ENCODE measurements around the gene CCDC83. TPM values are rescaled to one million over a fixed set of nuclear protein-coding genes. Genes with fewer than 3 reads are reported as not detected.
A peak's percentile ranks its signal among the peaks of the same experiment; 100 is the strongest.
"Not testable (repeated sequence)": the region's sequence is repeated elsewhere in the genome, so short reads cannot be mapped to it uniquely, and the experiment has no call there.

Gene CCDC83
- total and polyA plus RNA-seq, 2 experiments from 2014 or later: not detected

GRCh38 chr11:85854212-85854556 lies 999 bp upstream of the CCDC83 start:
- peak overlapping the region; percentile 95 for H2AFZ ChIP-seq
- DNase-seq: no peak
- no peaks in the 10 kb centered on the region for H3K27me3 ChIP-seq (replicated peaks; ENCODE audit: insufficient read depth)
- H3K9ac ChIP-seq: peak overlapping the region; percentile 86
- peaks cover 7% of the 10 kb centered on the region for H3F3A ChIP-seq (ENCODE audit: insufficient read depth)
- peaks cover 12% of the 10 kb centered on the region for H3K4me1 ChIP-seq (ENCODE audit: insufficient read depth)
- no peaks in the 10 kb centered on the region for H4K20me1 ChIP-seq (ENCODE audit: insufficient read depth)
- peak overlapping the region; percentile 93 for H3K4me2 ChIP-seq (ENCODE audit: unreplicated experiment)
- no peak for TF ChIP-seq EZH2 (IDR thresholded peaks at IDR 0.05; ENCODE audit: insufficient read depth, poor library complexity, severe bottlenecking)
- TF ChIP-seq EZH2phosphoT487 (IDR thresholded peaks at IDR 0.05; ENCODE audit: insufficient read depth, low read depth): no peak
- H3K4me3 ChIP-seq: peak overlapping the region; percentile 77
- no peaks in the 10 kb centered on the region for H3K36me3 ChIP-seq (ENCODE audit: low read depth)
- no peaks in the 10 kb centered on the region for H3K9me3 ChIP-seq (ENCODE audit: low read depth)
- H3K79me2 ChIP-seq (ENCODE audit: insufficient read depth): no peaks in the 10 kb centered on the region
- H3K27ac ChIP-seq: peak overlapping the region; percentile 68
- 0 to 2% methylated on average over 7 of the region's 7 CpGs for WGBS, 2 experiments (ENCODE audit: low coverage in 1 of 2, low lambda C conversion rate in 2 of 2, missing lambda C conversion rate in 2 of 2)
- in situ Hi-C loops (cut with MboI): loop anchor here (25.0 kb wide), 1 partner anchor 358 kb away; no protein-coding TSS in a partner anchor
- no peaks in the 10 kb centered on the region for H3K9me2 ChIP-seq (ENCODE audit: insufficient read depth)

GRCh38 chr11:85854557-85855340 lies 434 bp upstream of the CCDC83 start:
- WGBS, 2 experiments (ENCODE audit: low coverage in 1 of 2, low lambda C conversion rate in 2 of 2, missing lambda C conversion rate in 2 of 2): 1% methylated on average over 47 to 62 of the region's 62 CpGs
- DNase-seq: peak; percentile 97
- Histone ChIP-seq H3K27me3 (replicated peaks; ENCODE audit: insufficient read depth) (no peaks in the 10 kb centered on the region), H2AFZ (peak overlapping the region; percentile 97), H3K27ac (peak overlapping the region; percentile 68), H3F3A (ENCODE audit: insufficient read depth) (peaks cover 7% of the 10 kb centered on the region), H4K20me1 (ENCODE audit: insufficient read depth) (no peaks in the 10 kb centered on the region), H3K4me3 (peak overlapping the region; percentile 77), H3K36me3 (ENCODE audit: low read depth) (no peaks in the 10 kb centered on the region), H3K9me2 (ENCODE audit: insufficient read depth) (no peaks in the 10 kb centered on the region), H3K79me2 (ENCODE audit: insufficient read depth) (no peaks in the 10 kb centered on the region), H3K4me1 (ENCODE audit: insufficient read depth) (peaks cover 12% of the 10 kb centered on the region), H3K4me2 (ENCODE audit: unreplicated experiment) (peak overlapping the region; percentile 93), H3K9ac (peak overlapping the region; percentile 86), H3K9me3 (ENCODE audit: low read depth) (no peaks in the 10 kb centered on the region)
- in situ Hi-C loops (cut with MboI): loop anchor here (25.0 kb wide), 1 partner anchor 358 kb away; no protein-coding TSS in a partner anchor
- TF ChIP-seq EZH2 (IDR thresholded peaks at IDR 0.05; ENCODE audit: insufficient read depth, poor library complexity, severe bottlenecking): no peak
- TF ChIP-seq EZH2phosphoT487 (IDR thresholded peaks at IDR 0.05; ENCODE audit: insufficient read depth, low read depth): no peak

GRCh38 chr11:85857098-85857497 lies 1.9 kb downstream of the CCDC83 start:
- H3K4me3 ChIP-seq: no peak overlapping the region
- H3K9me2 ChIP-seq (ENCODE audit: insufficient read depth): no peaks in the 10 kb centered on the region
- in situ Hi-C loops (cut with MboI): loop anchor here (25.0 kb wide), 1 partner anchor 355 kb away; no protein-coding TSS in a partner anchor
- H3K36me3 ChIP-seq (ENCODE audit: low read depth): no peaks in the 10 kb centered on the region
- WGBS, 2 experiments (ENCODE audit: low coverage in 1 of 2, low lambda C conversion rate in 2 of 2, missing lambda C conversion rate in 2 of 2): 92% methylated on average over 10 of the region's 10 CpGs
- DNase-seq: no peak
- H3K27ac ChIP-seq: no peak overlapping the region
- H3K4me1 ChIP-seq (ENCODE audit: insufficient read depth): peaks cover 12% of the 10 kb centered on the region
- no peaks in the 10 kb centered on the region for H3K79me2 ChIP-seq (ENCODE audit: insufficient read depth)
- H3K9me3 ChIP-seq (ENCODE audit: low read depth): no peaks in the 10 kb centered on the region
- no peak overlapping the region for H2AFZ ChIP-seq
- no peak overlapping the region for H3K9ac ChIP-seq
- H3K27me3 ChIP-seq (replicated peaks; ENCODE audit: insufficient read depth): no peaks in the 10 kb centered on the region
- H3F3A ChIP-seq (ENCODE audit: insufficient read depth): peaks cover 7% of the 10 kb centered on the region
- TF ChIP-seq EZH2phosphoT487 (IDR thresholded peaks at IDR 0.05; ENCODE audit: insufficient read depth, low read depth) (no peak), EZH2 (IDR thresholded peaks at IDR 0.05; ENCODE audit: insufficient read depth, poor library complexity, severe bottlenecking) (no peak)
- no peak overlapping the region for H3K4me2 ChIP-seq (ENCODE audit: unreplicated experiment)
- no peaks in the 10 kb centered on the region for H4K20me1 ChIP-seq (ENCODE audit: insufficient read depth)

- not testable (repeated sequence) for H3F3A ChIP-seq (ENCODE audit: insufficient read depth); H3K4me2 ChIP-seq (ENCODE audit: unreplicated experiment); H3K79me2 ChIP-seq (ENCODE audit: insufficient read depth); H2AFZ ChIP-seq; H3K4me3 ChIP-seq; H3K9ac ChIP-seq; H4K20me1 ChIP-seq (ENCODE audit: insufficient read depth); H3K27ac ChIP-seq; H3K9me2 ChIP-seq (ENCODE audit: insufficient read depth); H3K27me3 ChIP-seq (replicated peaks; ENCODE audit: insufficient read depth); DNase-seq; H3K9me3 ChIP-seq (ENCODE audit: low read depth); H3K36me3 ChIP-seq (ENCODE audit: low read depth)
- peaks cover 12% of the 10 kb centered on the region for H3K4me1 ChIP-seq (ENCODE audit: insufficient read depth)
- in situ Hi-C loops (cut with MboI): loop anchor here (25.0 kb wide), 1 partner anchor 353 kb away; no protein-coding TSS in a partner anchor
Observed at GRCh38 chr11:85859541-85859940, 4.4 kb downstream of the CCDC83 start.

Data from GM23248 (cell line).